ENCODE data around the gene NAA16.

GRCh38 chr13:41364043-41364442 lies 53.0 kb downstream of the NAA16 start:
- TF ChIP-seq, protein P1, sequence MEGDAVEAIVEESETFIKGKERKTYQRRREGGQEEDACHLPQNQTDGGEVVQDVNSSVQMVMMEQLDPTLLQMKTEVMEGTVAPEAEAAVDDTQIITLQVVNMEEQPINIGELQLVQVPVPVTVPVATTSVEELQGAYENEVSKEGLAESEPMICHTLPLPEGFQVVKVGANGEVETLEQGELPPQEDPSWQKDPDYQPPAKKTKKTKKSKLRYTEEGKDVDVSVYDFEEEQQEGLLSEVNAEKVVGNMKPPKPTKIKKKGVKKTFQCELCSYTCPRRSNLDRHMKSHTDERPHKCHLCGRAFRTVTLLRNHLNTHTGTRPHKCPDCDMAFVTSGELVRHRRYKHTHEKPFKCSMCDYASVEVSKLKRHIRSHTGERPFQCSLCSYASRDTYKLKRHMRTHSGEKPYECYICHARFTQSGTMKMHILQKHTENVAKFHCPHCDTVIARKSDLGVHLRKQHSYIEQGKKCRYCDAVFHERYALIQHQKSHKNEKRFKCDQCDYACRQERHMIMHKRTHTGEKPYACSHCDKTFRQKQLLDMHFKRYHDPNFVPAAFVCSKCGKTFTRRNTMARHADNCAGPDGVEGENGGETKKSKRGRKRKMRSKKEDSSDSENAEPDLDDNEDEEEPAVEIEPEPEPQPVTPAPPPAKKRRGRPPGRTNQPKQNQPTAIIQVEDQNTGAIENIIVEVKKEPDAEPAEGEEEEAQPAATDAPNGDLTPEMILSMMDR (IDR thresholded peaks at IDR 0.05), result no peak
- TF ChIP-seq POLR2A (IDR thresholded peaks at IDR 0.05) (no peak), EP300 (IDR thresholded peaks at IDR 0.05) (no peak), POLR2AphosphoS5 (IDR thresholded peaks at IDR 0.05) (no peak)

All from suprapubic skin (tissue), 4 donors.